A549 treated with GW870086 at 1 μM for 4 hours (cell line): ENCODE results near the gene MYO7B. TPM values are rescaled to one million over a fixed set of nuclear protein-coding genes. Genes with fewer than 3 reads are reported as not detected.

Experiments used
- total RNA-seq: library from RNA; stranded (reverse); fragments of 200-300 nt; extraction: Qiagen RNA extraction; gene quantifications from 5 replicates; pipeline ENCODE4 v1.2.3, GENCODE V29; 2022; ENCODE audit warnings: low read depth

Gene MYO7B
- 0.11 to 0.29 TPM (median 0.19 TPM) in 4 of 5 replicates, not detected in the other for total RNA-seq

DNA sequence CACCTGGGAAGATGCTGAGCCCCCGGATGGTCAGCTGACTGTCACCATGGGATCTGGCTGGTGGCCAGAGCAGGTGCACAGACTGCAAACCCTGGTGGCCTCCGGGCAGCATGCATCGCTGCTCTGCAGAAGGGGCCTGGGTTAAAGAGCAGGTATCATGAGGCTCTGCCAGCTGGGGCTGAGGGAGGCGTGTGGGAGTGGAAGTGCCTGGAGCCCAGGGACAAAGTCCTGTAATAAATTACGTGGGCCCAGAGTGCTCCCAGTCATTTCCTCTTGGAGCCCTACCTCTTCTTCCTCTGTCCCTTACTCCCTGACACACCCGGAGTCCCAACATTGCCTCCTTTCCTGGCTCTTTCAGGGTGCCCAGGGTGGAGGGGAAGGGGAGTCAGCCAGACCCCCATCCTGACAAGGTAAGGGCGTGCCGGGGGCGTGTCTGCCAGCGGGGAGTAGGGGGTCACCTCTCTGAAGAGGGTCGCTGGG lies at the start of gene MYO7B:
TSS of gene MYO7B (plus strand) at position 262 of the 480 bp plus-strand sequence. CDS start 24,040 bp downstream, outside the sequence.

DNA sequence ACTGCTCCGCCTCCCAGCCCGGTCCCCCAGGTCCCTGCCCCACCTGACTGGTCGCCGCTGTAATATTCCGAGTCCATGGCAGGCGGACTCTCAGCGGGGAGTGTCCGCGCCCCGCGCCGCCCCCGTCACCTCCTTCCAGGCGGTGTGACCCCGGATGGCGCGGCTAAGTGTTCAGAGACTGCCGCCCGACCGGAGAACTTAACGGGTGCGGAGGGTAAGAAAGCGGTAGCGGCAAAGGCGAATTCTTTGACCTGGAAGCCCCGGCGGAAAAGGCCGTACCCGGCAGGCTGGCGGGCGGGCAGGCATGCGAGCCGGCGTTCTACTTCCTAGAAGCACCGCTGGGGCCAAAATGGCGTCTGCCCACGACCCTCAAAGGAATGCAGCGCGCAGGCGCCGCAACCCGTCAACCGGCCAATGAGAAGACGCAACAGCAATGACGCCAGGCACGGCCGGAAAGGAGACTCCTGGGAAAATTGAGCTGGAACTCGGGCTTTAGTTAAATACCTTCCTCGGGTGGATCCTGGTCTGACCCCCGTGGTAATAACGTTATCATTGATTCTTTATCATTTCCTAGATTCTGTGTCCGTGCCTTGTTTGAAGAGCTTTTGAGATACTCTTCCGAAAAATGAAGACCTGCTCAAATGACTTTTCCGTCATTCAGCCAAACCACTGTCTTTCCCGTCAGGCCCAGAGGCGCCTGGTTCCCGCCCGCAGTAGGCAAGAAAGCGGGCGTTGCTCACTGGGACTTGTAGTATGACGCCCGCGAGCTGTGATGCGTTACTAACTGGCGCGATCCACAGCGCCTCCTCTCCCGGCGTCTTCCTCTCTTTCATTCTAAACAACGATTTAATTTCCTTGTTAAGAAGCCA lies 9.1 kb upstream of the MYO7B start, which contains the start of gene IWS1:
TSS of gene IWS1 (minus strand) at position 358 of the 869 bp plus-strand sequence. CDS start at position 77, 281 bp downstream.

DNA sequence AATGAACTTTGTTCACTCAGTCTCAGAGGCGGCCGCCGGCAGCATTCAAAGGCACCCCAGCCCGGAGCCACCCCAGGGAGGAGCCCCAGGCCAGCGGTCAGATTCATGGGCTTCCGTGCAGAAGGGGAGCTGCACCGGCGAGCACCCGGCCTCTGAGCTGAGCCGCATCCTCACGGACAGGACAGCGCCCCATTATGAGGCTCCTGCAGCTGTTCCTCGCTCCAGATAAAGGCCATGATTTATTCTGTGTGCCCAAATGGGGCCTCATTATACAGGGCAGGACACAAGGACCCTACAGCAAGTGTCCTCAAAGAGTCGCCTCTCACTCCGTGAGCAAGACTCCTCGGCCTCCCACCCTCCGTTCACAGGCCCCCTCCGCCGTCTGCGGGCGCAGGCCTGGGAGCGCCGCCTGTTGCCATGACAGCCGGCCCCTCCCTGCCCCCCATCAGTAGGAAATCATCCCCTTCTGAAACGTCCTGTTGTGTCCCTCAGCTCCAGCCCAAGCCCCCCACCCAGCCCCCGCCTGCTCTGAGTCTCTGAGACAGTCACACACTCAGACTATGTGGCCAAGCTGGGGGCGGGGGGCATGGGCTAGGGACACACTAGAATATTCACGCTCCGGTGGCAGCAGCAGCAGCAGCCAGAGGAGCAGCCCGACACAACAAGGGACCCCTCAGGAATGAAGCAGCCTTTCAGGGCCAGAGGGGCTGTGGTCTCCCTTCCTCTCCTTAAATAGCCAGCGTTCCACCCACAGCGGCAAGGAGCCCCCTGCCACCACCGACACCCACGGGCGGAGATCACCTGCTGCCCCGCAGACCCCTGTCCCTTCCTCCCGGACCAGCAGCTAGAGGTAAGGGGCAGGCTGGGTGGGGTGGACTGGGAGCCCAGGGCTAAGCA lies 110.2 kb downstream of the MYO7B start, which contains the start of gene GPR17:
TSS of gene GPR17 (plus strand) at position 759 of the 897 bp plus-strand sequence. CDS start 4,583 bp downstream, outside the sequence.

DNA sequence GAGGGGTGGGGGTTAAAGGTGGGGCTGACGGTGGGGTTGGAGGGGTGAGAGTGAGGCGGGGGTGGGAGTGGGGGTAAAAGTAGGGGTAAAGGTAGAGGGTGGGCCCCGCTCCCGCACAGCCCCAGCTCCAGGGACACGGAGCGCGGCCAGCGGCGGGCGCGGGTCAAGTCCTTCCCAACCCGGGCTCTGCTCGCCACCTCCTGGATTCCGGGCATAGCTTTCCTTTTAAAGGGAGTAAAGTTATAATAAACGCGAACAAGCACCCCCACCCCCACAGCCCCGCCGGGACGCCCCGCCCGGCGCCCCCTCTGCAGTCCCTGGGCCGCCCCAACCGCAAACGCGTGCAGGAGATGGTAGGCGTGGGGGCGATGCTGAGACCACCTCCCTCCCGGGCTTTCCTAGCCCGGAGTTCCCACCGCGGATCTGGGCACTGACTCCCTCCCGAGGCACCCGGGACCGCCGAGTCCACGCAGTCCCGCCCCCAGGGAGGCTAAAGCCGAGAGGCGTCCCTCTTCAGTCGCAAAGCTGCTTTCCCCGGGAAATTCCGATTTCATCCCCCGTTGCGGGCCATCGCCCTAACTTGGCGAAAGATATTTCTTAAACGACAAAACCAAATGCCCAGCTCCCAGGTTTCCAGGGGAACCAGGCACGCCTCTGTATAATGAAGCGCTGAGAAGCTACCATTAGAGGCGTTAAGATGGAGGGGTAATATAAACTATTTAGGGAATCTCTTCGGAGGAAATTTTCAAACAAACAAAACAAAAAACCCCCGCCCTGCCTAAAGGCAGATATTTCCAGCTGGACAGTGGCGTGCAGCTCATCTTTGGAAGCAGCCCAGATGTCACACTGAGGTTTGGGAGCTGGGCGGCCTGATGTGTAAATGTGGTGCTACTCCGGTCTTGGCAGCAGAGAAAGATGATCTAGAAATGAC lies 140.1 kb downstream of the MYO7B start, which contains the start of gene LIMS2:
TSS of gene LIMS2 (minus strand) at position 200 of the 931 bp plus-strand sequence. CDS start 506 bp downstream, outside the sequence.

Other genes with a start within 250 kb of the MYO7B start
- 44.3 to 46.7 TPM (median 46.0 TPM) in 5 replicates for gene ERCC3, start 241.5 kb upstream of the MYO7B start, total RNA-seq
- gene MAP3K2, start 147.7 kb upstream of the MYO7B start, total RNA-seq: 11.8 to 25.9 TPM (median 21.2 TPM) in 5 replicates
- 4.0 to 4.6 TPM (median 4.2 TPM) in 5 replicates for gene PROC, start 117.3 kb upstream of the MYO7B start, total RNA-seq
- gene IWS1, start 9.2 kb upstream of the MYO7B start, total RNA-seq: 36.8 to 48.4 TPM (median 43.0 TPM) in 5 replicates
- gene GPR17, start 110.5 kb downstream of the MYO7B start, total RNA-seq: 0.08 to 0.16 TPM (median 0.15 TPM) in 3 of 5 replicates, not detected in the others
- 6.6 to 10.4 TPM (median 7.0 TPM) in 5 replicates for gene LIMS2, start 139.8 kb downstream of the MYO7B start, total RNA-seq
- gene SFT2D3, start 165.8 kb downstream of the MYO7B start, total RNA-seq: 4.5 to 6.8 TPM (median 5.9 TPM) in 5 replicates